HFF-Myc (cell line): Measurements from ENCODE around the gene SOX11.
"Not testable (repeated sequence)": the region's sequence is repeated elsewhere in the genome, so short reads cannot be mapped to it uniquely, and the experiment has no call there.

ENCODE experiments used
- DNase-seq: peaks from one replicate; pipeline ENCODE4 v3.0.0-alpha.2; 2011; ENCODE audit warnings: low read depth; ENCODE audit errors: extremely low read depth
- H3K4me3 ChIP-seq: replicated peaks from 2 replicates; pipeline ENCODE4 v1.5.1; 2011; ENCODE audit warnings: low read depth, mild to moderate bottlenecking, control low read depth, low read length
- TF ChIP-seq, protein P1 (sequence below): IDR thresholded peaks from 2 replicates; pipeline ENCODE4 v1.5.1; 2012; ENCODE audit warnings: mild to moderate bottlenecking, low read depth, low read length, control low read depth; ENCODE audit errors: missing control alignments

The SOX11 gene

DNA sequence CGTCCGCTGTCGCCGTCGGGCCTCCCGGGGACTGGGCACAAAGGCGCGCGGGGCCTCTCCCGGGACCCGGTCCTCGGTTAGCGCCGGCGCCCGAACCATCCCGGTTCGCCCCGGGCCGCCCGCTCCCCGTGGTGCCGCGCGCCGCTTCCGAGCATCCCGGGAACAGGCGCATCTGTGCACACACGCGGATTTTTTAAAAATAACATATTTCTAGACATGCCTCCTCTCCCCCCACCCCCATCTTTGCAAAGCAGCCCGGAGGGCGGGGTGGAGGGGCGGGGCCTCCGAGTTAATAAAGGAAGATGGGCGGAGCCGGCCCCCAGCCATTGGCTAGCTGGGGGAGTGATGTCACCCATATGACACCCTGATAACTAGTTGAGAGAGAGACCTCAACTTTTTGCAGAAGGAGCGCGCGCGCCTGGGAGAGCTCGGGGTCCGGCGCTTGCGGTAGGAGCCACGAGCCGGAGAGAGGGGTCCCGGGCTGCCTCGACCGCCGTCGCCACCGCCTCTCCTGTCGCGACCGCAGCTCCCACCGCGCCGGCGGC is at the start of gene SOX11:
Gene SOX11 (plus strand): TSS at position 400 of the 545 bp plus-strand sequence. CDS start 338 bp downstream, outside the sequence.
- peak within 1 kb of the TSS; percentile 55 for H3K4me3 ChIP-seq
- DNase-seq: peak; percentile 59
- TF ChIP-seq, protein P1, sequence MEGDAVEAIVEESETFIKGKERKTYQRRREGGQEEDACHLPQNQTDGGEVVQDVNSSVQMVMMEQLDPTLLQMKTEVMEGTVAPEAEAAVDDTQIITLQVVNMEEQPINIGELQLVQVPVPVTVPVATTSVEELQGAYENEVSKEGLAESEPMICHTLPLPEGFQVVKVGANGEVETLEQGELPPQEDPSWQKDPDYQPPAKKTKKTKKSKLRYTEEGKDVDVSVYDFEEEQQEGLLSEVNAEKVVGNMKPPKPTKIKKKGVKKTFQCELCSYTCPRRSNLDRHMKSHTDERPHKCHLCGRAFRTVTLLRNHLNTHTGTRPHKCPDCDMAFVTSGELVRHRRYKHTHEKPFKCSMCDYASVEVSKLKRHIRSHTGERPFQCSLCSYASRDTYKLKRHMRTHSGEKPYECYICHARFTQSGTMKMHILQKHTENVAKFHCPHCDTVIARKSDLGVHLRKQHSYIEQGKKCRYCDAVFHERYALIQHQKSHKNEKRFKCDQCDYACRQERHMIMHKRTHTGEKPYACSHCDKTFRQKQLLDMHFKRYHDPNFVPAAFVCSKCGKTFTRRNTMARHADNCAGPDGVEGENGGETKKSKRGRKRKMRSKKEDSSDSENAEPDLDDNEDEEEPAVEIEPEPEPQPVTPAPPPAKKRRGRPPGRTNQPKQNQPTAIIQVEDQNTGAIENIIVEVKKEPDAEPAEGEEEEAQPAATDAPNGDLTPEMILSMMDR: no peak

DNA sequence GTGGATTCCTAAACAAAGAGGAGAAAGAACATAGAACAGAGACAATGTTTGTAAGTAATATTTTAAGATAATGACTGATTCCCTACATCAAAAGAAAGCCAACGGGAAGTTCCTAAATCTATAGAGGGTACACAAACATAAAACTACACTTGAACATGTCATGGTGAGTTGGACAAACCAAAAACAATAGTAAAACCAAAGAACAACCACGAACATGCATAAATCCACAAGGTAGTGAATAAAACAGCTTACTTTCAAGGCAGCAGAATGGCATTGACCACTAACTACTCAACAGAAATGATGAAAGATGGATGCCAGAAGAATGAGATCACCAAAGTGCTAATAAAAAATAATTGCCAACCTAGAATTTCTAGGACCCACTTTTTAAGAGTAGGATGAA is 39.5 kb upstream of the SOX11 start:
- H3K4me3 ChIP-seq, DNase-seq: not testable (repeated sequence)

DNA sequence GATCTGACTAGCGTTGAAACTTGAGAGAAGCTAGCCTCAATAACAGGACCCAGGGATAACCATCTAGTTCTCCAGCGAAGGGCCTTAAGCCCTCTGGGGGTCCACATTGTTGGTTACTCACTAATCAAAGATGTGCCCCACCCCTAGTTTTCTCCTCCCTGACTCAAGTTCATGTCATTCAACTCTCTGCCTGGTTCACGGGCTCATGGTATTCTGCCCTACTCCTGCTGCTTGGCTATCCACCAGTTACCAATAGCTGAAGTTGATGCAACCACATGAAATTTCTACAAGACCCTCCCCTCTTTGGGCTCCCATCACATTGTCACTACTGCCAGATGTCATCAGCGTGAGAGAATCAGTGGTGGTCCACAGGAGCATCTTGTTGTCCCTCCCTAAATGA is 38.4 kb upstream of the SOX11 start:
- DNase-seq, H3K4me3 ChIP-seq: not testable (repeated sequence)

DNA sequence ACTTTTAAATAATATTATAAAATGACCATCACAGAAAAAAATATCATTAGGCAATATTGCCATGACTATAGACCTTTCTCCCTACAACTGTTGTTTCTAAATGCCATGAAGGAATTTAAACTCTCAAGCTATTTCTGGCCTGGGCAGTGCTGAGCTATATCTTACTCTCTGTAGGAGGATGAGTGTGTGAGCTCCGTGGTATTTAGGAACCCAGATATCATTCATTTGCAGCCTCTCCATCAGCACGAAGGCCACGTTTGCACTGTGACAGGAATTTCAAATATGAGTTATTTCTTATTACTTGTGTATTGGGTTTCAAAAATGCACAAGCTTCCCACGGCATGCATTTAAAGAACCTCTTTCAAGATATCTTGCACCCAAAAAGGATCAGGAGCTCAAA is 35.0 kb upstream of the SOX11 start:
- H3K4me3 ChIP-seq: no peak overlapping the region
- no peak for DNase-seq
- TF ChIP-seq, protein P1: no peak

DNA sequence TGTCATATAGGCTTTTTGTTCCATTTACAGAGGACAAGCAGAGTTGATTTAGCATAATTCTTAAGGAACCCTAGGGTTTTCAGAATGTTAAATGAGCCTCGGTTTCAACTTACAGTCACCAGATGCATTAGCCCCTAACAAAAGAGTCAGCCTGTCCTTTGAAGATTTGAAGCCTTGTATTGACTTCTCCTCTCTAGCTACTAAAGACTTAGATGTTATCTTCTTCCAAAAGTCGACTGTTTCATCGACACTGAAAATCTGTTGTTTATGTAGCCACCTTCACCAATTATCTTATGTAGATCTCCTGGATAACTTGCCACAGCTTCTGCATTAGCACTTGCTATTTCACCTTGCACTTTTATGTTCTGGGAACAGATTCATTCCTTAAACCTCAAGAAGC is 31.6 kb upstream of the SOX11 start:
- no peak overlapping the region for H3K4me3 ChIP-seq
- no peak for DNase-seq
- TF ChIP-seq, protein P1: no peak

DNA sequence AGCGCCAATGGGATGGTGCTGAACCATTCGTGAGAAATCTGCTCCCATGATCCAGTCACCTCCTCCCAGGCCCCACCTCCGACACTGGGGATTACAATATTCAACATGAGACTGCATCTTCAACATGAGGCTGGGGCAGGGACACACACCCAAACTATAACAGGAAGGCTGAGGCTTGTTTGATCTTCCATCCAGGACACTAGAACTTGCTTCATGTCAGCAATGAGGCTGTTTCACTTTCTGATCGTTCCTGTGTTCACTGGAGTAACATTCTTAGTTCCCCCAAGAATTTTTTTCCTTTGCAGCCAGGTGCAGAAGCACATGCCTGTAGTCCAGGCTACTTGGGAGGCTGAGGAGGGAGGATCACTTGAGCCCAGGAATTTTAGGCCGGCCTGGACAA is 30.8 kb upstream of the SOX11 start:
- H3K4me3 ChIP-seq: no peak overlapping the region
- no peak for DNase-seq
- TF ChIP-seq, protein P1: no peak

DNA sequence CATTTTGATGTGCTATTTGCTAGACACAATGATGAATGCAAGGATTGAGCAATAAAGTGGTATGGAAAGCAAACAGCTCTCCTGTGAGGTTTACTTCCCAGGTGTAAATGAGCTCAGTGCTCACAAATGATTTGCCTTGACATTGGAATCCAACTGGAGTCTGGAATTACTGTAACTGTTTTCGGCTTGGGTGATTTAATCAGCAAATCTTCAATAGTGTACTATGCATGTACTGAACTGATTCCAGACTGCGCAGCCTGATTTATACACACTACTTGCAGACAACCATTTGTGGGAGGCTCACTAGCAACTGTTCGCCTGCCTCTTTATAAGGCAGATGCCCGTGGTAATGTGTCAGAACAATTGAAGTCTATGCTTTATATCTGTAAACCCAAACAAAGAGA is 27.9 kb upstream of the SOX11 start:
- H3K4me3 ChIP-seq: no peak overlapping the region
- TF ChIP-seq, protein P1: no peak

DNA sequence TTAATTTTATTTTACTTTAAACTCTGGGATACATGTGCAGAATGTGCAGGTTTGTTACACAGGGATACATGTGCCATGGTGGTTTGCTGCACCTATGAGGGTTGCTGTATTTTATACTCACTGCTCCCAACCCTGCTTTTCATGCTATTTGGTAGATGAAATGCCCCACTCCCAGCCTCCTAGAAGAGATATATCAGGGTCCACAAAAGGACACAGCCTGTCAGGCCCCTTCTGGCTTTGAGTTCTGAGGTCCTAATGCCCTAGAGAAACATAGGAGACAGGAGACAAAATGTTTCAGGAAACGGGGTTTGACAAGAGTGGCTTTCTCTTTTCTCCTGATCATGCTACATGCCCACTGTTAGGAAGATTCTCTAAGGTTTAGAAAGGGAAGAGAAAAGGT is 27.1 kb upstream of the SOX11 start:
- no peak for DNase-seq
- no peak overlapping the region for H3K4me3 ChIP-seq
- TF ChIP-seq, protein P1: no peak

More for the DNA sequence above, 27.9 kb upstream of the SOX11 start:
- no peak for DNase-seq
